SK-N-MC (cell line): ENCODE measurements around the gene PLPP3.

Source experiments
- DNase-seq: peaks from one replicate; pipeline ENCODE4 v3.0.0-alpha.2; 2011; ENCODE audit warnings: low read depth, low spot score
- H3K27ac ChIP-seq: fragments of 200-600 bp; sonication (generic); 2 replicates; pipeline ENCODE4 v1.5.1; 2016; ENCODE audit warnings: mixed run types
- H3K36me3 ChIP-seq: fragments of 200-600 bp; sonication (generic); 2 replicates; pipeline ENCODE4 v1.6.1; 2017; ENCODE audit warnings: antibody characterized with exemption, low read length, mixed read lengths; ENCODE audit not compliant: insufficient read depth
- H3K4me3 ChIP-seq: fragments of 200-600 bp; sonication (generic); 2 replicates; pipeline ENCODE4 v1.5.1; 2016
- H3K9ac ChIP-seq: fragments of 200-600 bp; sonication (generic); 2 replicates; pipeline ENCODE4 v1.8.0; 2017; ENCODE audit warnings: mixed run types, mixed read lengths; ENCODE audit not compliant: insufficient read length
- H3K9me3 ChIP-seq: fragments of 200-600 bp; sonication (generic); 2 replicates; pipeline ENCODE4 v1.6.1; 2017; ENCODE audit warnings: low read depth, mild to moderate bottlenecking, antibody characterized with exemption, low read length, moderate library complexity, mixed read lengths
- EZH2 ChIP-seq: fragments of 200-600 bp; sonication (generic); IDR thresholded peaks from one replicate; pipeline ENCODE4 v1.6.1; 2017; ENCODE audit warnings: antibody characterized with exemption
- FOXP2 ChIP-seq: optimal IDR thresholded peaks from 2 replicates; pipeline ENCODE3; 2011; ENCODE audit warnings: mild to moderate bottlenecking, moderate library complexity; ENCODE audit not compliant: insufficient read depth; ENCODE audit errors: extremely low read length, control extremely low read depth
- POLR2AphosphoS5 ChIP-seq: IDR thresholded peaks from 2 replicates; pipeline ENCODE4 v1.6.1; 2012; ENCODE audit warnings: mild to moderate bottlenecking, low read depth, low read length, borderline replicate concordance

PLPP3 gene

GRCh38 chr1:56477164-56478111 lies 101.9 kb downstream of the PLPP3 start:
- Histone ChIP-seq H3K36me3 (no peaks in the 10 kb centered on the region), H3K9me3 (no peaks in the 10 kb centered on the region), H3K27ac (no peak overlapping the region), H3K9ac (no peak overlapping the region), H3K4me3 (no peak overlapping the region)
- no peak for DNase-seq
- TF ChIP-seq POLR2AphosphoS5 (no peak), EZH2 (no peak), FOXP2 (no peak)

GRCh38 chr1:56473582-56474270 lies 105.6 kb downstream of the PLPP3 start:
- TF ChIP-seq POLR2AphosphoS5 (no peak), FOXP2 (no peak), EZH2 (no peak)
- no peak overlapping the region for H3K4me3 ChIP-seq
- H3K27ac ChIP-seq: no peak overlapping the region
- no peak for DNase-seq
- no peaks in the 10 kb centered on the region for H3K9me3 ChIP-seq
- H3K9ac ChIP-seq: no peak overlapping the region
- no peaks in the 10 kb centered on the region for H3K36me3 ChIP-seq

DNA sequence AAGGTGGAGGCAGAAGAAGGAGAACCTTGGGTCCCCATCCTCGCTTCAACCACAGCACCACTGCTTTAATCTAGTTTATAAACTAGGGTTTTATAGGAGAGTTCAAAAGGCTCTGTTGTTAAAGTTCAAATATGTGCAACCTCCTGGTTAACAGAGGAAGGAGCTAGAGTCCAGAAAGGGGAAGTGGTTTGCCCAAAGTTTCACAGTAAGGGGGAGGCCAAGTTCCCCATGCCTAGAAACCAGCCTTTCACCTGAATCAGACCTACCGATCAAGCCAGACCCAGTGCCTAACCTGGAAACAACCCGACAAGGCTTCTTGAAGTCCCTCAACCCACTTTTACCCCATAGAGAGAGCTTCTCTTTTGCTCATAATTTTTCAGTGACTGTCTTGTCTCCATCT lies 106.5 kb downstream of the PLPP3 start:
- Histone ChIP-seq H3K36me3 (no peaks in the 10 kb centered on the region), H3K9ac (no peak overlapping the region), H3K27ac (no peak overlapping the region), H3K9me3 (no peaks in the 10 kb centered on the region), H3K4me3 (no peak overlapping the region)
- DNase-seq: no peak
- TF ChIP-seq POLR2AphosphoS5 (no peak), FOXP2 (no peak), EZH2 (no peak)

DNA sequence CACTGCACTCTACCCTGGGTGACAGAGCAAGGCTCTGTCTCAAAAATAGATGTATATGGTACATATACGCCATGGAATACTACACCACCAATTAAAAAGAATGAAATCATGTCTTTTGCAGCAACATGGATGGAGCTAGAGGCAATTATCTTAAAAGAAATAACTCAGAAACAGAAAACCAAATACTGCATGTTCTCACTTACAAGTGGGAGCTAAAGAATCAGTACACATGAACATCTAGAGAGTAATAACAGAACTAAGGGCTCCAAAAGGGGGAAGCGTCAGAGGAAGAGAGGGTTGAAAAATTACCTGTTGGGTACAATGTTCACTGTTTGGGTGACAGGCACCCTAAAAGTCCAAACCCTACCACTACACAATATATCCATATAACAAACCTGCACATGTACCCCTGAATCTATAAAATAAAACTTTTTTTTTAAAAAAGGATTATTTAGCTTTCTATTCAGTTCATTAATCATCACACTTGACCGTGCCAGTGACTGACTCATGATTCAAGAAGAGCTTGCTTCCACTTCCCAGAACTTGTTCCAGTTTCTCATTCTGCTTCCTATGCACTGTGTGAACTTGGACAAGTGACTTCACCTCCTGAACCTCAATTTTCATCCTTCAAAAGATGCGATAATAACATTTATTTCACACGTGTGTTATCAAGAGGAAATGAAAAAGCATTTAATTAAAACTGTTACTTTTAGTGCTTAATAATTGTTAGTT lies 109.6 kb downstream of the PLPP3 start:
- Histone ChIP-seq H3K27ac (no peak overlapping the region), H3K9me3 (no peaks in the 10 kb centered on the region), H3K36me3 (no peaks in the 10 kb centered on the region), H3K4me3 (no peak overlapping the region), H3K9ac (no peak overlapping the region)
- TF ChIP-seq EZH2 (no peak), FOXP2 (no peak), POLR2AphosphoS5 (no peak)
- DNase-seq: no peak

GRCh38 chr1:56468518-56468917 lies 110.8 kb downstream of the PLPP3 start:
- DNase-seq: no peak
- Histone ChIP-seq H3K9me3 (no peaks in the 10 kb centered on the region), H3K27ac (no peak overlapping the region), H3K36me3 (no peaks in the 10 kb centered on the region), H3K4me3 (no peak overlapping the region), H3K9ac (no peak overlapping the region)
- TF ChIP-seq POLR2AphosphoS5 (no peak), FOXP2 (no peak), EZH2 (no peak)

DNA sequence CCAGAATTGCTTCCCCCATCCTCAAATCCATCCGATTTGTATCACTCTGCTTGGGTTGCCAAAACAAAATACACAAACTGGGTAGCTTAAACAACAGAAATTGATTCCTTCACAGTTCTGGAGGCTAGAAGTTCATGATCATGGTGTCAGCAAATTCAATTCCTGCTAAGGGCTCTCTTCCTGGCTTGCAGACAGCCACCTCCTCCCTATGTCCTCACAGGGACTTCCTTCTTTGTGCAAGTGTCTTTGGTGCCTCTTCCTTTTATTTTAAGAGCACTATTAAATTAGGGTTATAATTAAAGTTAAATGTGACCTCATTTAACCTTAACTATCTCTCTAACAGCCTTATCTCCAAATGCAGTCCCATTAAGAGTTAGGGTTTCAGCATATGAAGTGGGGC lies 112.8 kb downstream of the PLPP3 start:
- Histone ChIP-seq H3K4me3 (no peak overlapping the region), H3K9me3 (no peaks in the 10 kb centered on the region), H3K36me3 (no peaks in the 10 kb centered on the region), H3K9ac (no peak overlapping the region), H3K27ac (no peak overlapping the region)
- TF ChIP-seq EZH2 (no peak), POLR2AphosphoS5 (no peak), FOXP2 (no peak)
- no peak for DNase-seq

GRCh38 chr1:56464294-56464693 lies 115.1 kb downstream of the PLPP3 start:
- DNase-seq: no peak
- Histone ChIP-seq H3K27ac (no peak overlapping the region), H3K36me3 (no peaks in the 10 kb centered on the region), H3K4me3 (no peak overlapping the region), H3K9ac (no peak overlapping the region), H3K9me3 (no peaks in the 10 kb centered on the region)
- TF ChIP-seq POLR2AphosphoS5 (no peak), EZH2 (no peak), FOXP2 (no peak)

DNA sequence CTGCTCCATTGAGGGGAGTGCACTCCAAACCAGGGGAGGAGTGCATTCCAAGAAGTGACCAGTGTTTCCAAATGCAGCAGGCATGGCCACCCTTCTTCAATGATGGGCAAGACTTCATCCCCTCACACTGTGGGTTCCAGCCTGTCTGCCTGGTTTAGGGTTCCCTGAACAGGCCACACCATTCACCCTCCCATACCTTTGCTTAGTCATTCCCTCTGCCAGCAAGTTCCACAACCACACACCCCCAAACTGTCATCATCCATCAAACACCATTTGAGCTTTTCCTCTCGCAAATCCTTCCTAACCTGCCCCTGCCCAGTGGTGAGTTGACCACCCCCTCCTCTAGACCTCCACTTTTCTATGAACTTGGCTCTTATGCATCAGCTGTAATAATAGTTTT lies 116.0 kb downstream of the PLPP3 start:
- H3K27ac ChIP-seq: no peak overlapping the region
- TF ChIP-seq FOXP2 (no peak), EZH2 (no peak), POLR2AphosphoS5 (no peak)
- no peaks in the 10 kb centered on the region for H3K9me3 ChIP-seq
- H3K36me3 ChIP-seq: no peaks in the 10 kb centered on the region
- no peak overlapping the region for H3K4me3 ChIP-seq
- H3K9ac ChIP-seq: no peak overlapping the region
- DNase-seq: no peak
